NCI-H774 (cell line): ENCODE measurements around the gene TNFRSF13B.
"Not testable (repeated sequence)": the region's sequence is repeated elsewhere in the genome, so short reads cannot be mapped to it uniquely, and the experiment has no call there.

Source experiments
- DNase-seq: peaks from one replicate; lab custom pipeline; 2025; lab: John Stamatoyannopoulos, UW

TNFRSF13B gene

DNA sequence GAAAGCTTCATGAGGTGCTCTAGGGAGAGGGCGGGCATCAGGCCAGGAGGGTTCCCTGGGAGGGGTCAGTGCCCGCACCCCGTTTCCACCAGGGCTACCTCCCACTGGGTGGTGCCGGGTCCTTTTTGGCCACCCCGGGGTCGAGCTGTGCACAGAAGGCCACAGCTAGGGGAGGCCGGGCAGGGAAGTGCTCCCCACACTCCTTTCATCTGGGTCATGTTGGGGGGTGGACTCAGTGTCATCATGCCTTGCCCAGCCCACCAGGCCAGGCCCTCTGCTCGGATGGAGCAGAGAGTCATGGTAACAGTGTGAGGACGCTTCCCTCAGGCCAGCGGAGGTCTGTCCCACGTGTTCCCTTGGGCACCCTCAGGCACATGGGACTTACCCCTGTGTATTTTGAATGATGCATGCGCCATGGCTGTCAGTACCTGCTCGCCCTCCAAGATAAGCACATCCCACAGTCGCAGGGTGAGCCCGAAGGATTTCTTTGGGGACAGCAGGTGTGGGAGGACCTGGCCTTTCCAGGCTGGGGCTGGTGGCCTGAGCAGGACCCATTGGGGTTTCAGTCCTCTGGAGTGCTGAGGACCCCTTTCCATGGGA is 46.4 kb downstream of the TNFRSF13B start:
- DNase-seq: no peak

DNA sequence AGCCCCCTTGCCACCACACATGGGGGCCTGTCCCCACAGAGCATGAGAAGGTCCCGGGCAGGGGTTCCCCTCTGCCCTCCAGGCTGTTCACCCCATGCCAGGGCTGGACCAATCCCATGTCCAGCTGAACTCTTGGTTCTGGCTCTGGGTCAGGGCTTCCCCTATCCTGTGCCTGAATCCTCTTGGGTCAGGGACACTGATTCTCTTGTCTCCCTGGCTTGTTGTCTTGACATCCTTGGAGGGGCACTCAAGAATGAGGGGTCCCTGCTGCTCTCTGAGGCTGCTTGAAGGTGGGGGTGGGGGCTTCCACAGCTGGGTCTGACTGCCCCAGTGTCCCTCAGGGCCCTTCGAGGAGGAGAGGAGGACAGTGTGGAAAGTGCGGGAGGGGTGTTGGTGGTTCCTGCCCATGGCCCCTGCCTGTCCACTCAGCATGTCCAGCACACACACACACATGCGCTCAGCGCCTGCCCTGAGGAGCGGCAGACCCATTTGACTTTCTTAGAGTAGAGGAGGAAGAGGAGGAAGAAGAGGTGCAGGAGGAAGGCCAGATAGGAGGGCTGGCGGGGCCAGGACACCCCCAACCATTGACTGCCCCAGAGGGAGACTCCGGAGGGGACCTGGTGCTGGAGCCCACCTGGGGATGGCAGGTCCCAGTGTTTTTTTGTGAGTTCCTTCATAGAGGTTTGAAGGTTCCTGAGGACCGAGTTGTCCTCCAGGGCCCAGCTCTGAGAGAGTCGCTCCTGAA is 47.0 kb downstream of the TNFRSF13B start:
- DNase-seq: no peak

DNA sequence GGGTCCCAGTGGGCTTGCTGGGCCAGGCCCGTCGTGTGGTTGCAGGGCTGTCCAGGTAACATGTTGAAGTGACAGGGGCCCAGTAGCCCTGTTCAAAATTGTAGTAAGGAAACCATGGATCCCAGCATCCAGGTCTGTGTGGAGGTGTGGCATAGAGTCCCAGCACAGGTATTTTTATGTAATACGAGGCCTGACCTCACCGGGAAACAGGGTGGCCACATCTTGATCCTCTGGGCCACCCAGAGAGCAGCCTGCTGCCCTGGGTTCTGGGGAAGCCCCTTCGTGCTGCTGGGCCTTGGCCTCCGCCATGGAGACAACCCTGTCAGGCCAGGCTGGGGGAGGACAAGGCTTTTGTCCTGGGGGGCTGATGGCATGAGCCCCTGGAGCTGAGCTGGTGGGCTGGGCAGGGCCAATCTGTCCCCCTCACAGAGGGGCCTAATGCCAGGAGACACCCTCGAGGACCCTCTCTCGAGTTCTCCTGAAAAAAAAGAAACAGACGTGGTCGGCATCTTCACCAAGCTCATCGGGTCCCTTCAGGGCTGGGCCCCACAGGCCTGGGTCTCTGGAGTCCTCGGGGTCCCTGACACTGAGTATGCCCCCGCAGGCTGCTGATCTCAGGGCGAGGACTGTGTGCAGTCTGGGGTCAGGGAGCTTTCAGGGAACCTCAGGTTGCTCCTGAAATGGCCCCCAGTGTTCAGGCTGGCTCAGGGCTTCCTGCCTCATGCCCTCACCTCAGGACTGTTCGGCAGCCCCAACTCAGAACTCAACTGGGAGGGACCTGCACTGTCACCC is 47.8 kb downstream of the TNFRSF13B start:
- no peak for DNase-seq

DNA sequence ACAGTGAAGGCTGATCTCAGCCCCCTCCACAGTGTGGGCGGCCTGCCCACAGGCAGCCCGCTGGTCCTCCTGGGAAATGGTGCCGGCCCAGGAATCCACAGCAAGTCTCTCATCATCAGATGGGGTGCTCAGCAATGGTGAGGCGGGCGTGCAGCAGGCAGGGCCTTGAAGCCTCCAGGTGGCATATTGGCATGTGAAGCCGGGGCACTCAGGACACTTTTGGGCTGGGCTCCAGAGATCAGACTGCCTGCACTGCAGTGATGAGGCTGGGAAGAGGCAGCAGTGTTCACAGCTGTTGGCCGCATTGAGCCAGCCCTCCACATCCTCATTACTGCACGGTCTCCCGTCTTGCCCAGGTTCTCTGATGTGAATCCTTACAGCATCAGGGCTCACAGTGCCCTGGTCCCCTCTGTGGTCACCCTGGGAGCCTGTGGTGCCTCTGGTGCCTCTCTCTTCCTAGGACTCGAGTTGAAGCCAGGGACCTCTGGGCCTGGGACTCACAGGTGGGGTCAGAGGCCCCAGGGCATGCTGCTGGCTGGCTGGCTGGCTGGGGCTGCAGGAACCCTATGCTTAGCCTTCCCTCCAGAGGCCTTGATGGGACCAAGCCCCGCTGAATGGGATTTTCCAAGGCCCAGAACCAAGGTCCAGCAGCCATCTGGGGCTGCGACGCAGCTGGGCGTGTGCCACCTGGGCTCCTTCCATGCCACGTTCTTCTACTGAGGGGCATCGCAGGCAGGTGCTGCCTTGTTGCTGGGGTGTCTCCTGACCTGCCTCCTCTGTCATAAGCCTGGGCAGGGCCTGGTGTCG is 48.6 kb downstream of the TNFRSF13B start:
- no peak for DNase-seq

DNA sequence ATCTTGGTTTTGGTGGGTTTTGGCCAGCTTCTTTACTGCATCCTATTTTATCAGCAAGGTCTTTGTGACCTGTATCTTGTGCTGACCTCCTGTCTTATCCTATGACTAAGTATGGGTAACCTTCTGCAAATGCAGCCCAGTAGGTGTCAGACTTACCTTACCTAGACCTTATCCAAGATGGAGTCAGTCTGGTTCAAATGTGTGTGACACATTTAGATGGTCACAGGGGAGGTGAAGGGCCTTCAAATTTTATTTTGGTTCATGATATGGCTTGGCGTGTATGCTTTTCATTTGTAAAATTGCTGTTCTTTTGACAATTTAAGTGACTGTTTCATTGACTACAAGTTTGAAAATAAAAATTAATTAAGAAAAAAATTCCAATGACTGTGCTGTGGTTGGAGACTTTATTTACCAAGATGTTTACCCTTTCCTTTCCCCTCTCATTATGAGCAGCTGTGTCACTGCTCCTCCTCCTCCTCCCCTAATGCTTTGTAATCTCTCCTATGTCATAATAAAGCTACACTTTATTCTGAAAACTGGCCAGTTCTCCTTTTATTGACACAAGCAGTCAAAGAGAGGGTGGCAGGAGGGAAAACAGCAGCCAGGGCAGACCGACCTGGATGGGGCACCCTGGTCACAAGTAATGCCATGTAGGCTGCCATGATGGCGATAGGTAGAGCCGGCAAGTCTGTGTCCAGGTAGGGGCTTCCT is 49.4 kb downstream of the TNFRSF13B start:
- no peak for DNase-seq

DNA sequence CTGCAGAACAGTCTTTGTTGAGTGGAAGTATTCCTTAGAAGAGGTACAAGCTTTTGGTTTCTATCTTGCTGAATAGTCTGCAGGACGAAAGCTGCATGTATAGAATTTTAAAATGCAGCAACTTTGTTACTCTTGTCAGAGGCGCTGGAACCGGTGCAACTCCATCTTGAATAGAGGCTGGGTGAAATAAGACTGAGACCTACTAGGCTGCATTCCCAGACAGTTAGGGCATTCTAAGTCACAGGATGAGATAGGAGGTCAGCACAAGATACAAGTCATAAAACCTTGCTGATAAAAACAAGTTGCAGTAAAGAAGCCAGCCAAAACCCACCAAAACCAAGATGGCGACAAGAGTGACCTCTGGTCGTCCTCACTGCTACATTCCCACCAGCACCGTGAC is 50.5 kb downstream of the TNFRSF13B start:
- not testable (repeated sequence) for DNase-seq

DNA sequence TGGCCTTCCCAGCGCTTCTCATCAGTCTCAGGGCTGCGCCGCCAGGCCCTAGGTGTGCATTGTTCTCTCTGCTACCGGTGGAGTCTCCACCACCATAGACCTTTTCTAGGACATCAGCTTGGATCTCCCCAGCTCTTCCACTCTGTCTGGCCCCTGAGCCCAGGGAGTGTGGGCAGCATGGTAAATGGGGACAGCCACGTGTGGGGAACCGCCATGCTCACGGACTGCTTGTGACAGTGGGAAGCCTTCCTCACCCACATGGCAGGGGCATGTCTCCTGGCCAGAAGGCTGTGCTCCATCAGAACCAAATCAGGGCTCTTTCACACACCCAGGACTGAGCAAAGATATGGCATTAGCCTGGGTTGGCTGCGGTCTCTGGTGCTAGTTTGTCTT is 51.3 kb downstream of the TNFRSF13B start:
- DNase-seq: no peak

DNA sequence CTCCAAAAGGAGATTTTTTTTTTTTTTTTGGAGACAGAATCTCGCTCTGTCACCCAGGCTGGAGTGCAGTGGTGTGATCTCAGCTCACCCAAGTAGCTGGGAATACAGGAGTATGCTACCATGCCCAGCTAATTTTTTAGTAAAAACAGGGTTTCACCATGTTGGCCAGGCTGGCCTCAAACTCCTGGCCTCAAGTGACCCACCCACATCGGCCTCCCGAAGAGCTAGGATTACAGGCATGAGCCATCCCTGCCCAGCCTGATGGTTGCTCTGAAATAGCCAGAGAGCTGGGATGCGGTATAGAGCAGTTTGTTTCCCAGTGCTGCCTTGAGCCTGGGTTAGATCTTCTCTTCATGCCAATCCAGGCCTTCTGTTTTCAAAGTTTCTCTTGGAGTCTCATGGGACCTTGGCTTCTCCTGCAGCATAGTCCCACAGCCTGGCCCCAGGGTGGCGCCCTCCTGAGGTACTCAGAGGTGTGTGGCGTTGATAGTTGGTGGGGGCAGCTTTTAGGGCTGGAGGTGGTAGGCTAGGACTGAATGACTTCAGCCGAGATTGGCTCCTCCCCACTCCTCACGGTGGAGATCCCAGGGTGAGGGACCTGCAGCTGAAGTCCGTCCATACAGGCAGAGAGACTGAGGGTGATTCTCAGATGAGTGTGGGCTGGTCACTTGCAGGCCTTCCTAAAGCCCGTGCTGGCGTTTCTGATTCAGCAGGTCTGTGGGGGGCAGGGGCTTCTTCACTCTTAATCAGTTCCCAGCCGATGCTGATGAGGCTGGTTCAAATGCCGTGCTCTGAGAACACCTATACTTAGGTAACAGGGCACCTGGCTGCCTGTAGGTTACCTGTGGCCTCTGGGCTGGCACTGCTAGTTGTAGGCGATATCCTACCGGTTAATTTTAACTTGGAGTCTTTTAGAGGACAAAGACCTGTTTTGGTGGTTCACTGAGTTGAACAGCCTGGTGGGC is 52.0 kb downstream of the TNFRSF13B start:
- no peak for DNase-seq

DNA sequence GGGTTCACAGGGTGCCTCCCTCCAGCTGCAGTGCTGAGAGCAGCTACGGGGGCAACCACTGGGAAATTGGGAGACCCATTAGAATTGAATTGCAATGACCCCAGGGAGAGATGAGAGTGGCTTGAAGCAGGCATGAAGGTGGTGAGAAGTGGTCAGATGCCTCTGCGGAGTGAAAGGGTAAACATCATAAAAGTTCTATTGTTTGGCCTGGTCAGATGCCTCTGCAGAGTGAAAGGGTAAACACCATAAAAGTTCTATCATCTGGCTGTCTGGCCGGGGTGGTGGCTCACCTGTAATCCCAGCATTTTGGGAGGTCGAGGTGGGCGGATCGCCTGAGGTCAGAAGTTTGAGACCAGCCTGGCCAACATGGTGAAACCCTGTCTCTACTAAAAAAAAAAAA is 53.5 kb downstream of the TNFRSF13B start:
- DNase-seq: no peak

DNA sequence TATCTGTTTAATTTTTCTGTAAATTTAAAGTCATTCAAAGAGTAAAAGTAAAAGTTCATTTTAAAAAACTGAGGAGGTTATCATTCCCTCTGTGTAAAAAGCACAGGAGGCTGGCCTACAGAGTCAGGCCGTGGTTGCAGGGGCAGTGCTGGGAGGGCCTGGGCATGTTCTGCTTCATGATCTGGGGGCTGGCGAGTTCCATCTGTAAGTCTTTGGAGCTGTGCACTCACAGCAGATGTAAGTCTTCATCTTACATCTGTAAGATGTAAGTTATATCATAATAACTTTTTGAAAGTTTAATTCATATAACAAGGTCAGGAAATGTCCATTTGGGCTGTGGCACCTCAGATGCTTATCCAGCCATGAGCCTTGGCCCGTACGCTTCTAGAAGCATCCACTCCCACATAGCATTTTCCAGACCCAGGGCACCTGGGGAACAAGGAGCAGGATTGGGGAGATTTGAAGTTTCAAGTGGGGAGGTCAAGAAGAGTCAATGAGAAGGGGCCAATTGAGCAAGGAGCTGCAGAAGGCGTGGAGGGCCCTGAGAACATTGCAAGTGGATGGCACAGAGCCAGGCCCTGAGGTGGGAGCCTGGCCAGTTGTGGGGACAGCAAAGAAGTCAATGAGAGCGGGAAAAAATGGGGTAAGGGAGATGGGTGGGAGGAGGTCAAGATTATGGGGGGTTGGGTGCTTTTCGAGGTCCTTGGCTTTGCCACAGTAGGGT is 54.1 kb downstream of the TNFRSF13B start:
- no peak for DNase-seq

DNA sequence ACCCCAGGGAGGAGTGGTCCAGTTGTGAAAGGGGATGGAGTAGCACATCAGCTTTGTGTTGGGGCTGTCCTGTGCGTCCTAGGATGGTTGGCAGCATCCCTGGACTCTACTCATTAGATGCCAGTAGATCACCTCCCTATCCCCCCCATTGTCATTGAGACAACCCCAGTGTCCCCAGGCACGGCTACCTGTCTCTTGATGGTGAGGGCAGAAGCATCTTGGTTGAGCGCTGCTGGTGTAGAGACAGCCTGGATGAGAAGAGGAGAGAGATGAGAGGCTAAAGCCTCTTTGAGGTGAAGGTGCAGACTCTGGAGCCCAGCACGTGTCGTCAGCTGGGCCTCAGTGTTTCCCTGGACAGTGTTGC is 55.4 kb downstream of the TNFRSF13B start:
- no peak for DNase-seq

DNA sequence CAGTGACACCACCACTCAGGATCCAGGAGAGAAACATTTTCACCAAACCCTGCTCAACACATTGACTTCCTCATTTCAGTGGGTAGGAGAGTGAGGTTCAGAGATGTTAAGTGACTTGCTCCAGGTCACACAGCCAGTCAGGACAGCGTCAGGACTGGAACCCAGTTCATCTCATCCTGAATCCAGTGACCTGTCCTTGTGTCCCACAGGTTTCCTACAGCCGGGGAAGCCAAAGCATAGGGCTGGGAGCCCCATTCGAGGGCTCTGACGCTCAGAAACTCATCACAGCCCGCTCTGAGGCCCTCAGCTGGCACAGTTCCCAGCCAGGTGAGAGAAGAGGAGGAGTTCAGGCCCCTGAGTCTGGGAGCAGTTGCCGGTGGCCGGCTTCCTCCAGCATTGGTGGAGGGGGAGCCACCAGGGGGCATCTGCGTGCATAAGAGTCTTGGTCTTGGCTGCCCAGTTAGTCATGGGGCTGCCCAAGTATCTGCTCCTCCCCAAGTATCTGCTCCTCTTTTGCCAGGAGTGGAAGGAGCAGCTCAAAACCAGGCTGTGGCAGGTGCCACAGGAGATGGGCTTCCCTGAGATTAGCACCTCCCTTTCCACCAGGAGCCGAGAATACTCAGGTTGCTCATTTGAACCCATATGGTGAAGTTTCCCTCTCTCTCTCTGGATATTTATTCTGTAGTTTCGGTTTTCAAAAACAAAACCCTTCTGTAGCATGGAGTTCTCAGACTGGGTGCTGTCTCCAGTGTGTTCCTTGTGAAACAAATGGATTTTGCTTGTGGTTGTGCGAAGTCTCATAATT is 56.0 kb downstream of the TNFRSF13B start:
- DNase-seq: no peak

DNA sequence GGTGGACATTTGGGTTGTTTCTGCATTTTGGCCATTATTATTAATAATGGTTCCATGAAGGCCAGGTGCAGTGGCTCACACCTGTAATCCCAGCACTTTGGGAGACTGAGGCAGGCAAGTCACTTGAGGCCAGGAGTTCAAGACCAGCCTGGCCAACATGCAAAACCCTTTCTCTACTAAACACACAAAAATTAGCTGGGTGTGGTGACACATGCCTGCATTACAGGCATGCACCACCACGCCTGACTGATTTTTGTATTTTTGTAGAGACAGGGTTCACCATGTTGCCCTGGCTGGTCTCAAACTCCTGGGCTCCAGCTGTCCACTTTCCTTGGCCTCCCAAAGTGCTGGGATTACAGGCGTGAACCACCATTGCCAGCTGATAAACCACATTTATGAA is 58.5 kb downstream of the TNFRSF13B start:
- no peak for DNase-seq

DNA sequence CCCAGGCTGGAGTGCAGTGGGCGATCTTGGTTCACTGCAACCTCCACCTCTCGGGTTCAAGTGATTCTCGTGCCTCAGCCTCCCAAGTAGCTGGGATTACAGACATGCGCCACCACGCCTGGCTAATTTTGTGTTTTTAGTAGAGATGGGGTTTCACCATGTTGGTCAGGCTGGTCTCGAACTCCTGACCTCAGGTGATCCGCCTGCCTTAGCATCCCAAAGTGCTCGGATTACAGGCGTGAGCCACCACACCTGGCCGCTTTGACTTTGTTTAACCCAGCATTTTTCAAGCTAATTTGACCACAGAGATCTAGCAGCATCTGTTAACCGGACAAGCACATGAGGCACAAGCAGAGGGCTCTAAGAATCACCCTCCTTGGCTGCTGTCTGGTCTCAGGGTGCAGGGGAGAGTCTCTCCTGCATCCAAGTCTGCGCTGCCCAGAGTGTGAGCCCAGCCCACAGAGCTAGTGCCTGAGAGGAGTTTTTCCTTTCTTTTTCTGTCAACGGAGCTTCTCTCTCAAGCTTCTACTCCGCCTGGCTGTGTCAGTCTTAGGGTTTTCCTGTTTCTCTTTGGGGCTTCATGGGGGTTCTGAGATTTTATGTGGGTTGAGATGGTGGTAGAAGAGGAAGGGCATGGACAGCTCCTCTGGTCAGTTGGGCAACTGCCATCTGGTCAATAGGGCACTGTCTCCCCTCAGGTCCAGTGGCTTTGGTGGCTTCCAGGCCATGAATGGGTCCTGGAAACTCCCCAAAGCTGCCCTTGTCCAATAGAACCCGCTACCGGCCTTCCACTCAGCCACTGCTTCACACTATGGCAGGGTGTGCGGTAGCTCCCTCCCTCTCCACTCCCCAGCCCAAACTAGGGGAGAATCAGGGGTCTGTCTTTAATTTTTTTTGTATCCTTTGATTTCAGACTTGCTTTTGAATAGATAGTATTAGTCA is 59.6 kb downstream of the TNFRSF13B start:
- DNase-seq: no peak

DNA sequence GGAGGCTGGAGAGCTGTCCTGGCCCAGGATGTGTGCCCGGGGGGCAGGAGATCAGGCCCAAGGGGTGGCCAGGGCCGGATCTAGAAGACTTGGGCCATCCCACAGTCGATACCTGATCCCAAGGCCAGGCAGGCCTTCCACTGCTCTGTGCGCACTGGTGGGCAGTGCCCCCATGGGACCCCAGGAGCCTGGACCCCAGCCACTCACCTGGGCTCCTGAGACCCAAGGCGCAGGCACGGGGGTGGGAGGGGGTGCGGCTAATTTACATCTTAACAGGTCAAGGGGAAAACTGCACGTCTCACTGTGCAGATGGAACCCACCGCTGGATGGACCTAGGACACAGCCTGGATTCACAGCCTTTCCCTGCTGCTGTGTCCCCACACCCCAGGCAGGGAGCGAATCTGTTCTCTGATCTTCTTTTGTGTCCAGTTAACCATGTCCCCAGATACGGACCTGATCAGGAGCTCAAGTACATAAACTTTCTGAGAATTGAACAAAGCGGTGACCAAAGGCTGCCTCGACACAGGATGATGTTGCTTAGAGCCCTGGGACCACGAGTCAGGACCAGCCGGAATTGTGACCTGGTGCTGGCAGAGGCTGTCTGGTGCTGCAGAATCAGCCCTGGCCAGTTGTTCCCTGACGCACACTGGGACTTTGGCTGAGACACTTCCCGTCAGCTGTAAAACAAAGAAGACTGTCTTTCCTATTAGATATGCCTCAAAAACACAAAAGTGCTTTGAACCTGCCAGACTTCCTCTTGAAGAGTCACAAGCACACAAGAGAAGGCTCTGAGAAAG is 60.6 kb downstream of the TNFRSF13B start:
- DNase-seq: no peak

DNA sequence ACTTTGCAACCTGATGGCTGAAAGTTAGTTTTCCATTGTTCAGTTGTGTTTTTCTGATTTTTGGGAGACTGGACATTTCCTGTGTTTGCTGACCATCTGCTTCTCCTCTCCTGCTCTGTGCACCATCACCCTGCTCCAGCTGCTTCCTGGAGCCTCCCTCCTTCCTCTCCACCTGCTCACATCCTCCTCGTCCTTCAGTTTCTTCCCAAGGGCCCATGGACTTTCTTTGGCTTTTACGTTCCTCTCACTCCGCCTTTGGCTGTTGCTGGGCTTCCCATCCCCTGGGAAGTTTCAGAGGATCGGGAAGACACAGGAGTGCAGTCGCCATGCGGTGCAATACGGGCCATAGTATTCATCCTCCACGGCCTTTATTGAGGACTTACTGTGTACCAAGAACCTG is 61.6 kb downstream of the TNFRSF13B start:
- DNase-seq: no peak
